ENCODE results near the gene ZSCAN22.
"Not testable (repeated sequence)": the region's sequence is repeated elsewhere in the genome, so short reads cannot be mapped to it uniquely, and the experiment has no call there.

Gene ZSCAN22

DNA sequence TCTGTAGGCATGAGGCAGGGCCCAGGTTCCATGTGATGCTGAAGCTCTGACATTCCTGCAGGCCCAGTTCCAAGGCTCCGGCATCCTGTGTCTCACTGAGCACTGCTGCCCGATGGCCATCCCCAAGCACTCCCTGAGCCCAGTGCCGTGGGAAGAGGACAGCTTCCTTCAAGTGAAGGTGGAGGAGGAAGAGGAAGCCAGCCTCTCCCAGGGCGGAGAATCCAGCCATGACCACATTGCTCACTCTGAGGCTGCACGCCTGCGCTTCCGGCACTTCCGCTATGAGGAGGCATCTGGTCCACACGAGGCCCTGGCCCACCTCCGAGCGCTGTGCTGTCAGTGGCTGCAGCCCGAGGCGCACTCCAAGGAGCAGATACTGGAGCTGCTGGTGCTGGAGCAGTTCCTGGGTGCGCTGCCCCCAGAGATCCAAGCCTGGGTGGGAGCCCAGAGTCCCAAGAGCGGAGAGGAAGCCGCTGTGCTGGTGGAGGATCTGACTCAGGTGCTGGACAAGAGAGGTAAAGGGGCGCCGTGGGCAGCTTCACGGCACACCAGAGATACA lies 8.0 kb downstream of the ZSCAN22 start:
- Mint-ChIP-seq H3K27ac (no peak overlapping the region), H3K36me3 (peaks cover 8% of the 10 kb centered on the region), H3K27me3 (no peaks in the 10 kb centered on the region), H3K4me1 (ENCODE audit: low read depth) (peaks cover 3% of the 10 kb centered on the region), H3K4me3 (no peak overlapping the region), H3K9me3 (ENCODE audit: low read depth) (no peaks in the 10 kb centered on the region)

DNA sequence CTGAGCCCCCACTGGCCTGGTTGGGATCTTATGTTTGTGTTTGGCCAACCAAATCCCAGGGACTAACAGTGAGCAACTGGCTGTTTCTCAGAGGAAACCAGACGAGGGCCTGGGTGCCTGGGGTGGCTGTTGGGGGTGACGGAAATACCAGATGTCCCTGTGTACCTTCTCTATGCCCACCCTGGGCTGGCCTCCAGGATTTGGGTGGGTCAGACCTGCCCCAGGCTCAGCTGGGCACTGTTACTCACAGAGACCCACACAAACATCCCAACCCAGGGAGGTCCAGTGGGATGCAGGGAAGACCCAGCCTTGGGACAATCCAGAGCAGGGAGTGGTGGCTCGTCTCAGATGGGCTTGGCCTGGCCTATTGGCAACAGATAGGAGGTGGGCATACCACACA lies 8.8 kb downstream of the ZSCAN22 start:
- no peaks in the 10 kb centered on the region for H3K9me3 Mint-ChIP-seq (ENCODE audit: low read depth)
- H3K4me1 Mint-ChIP-seq (ENCODE audit: low read depth) = peaks cover 6% of the 10 kb centered on the region
- no peaks in the 10 kb centered on the region for H3K27me3 Mint-ChIP-seq
- H3K27ac Mint-ChIP-seq = no peak overlapping the region
- H3K4me3 Mint-ChIP-seq = no peak overlapping the region
- peaks cover 9% of the 10 kb centered on the region for H3K36me3 Mint-ChIP-seq

DNA sequence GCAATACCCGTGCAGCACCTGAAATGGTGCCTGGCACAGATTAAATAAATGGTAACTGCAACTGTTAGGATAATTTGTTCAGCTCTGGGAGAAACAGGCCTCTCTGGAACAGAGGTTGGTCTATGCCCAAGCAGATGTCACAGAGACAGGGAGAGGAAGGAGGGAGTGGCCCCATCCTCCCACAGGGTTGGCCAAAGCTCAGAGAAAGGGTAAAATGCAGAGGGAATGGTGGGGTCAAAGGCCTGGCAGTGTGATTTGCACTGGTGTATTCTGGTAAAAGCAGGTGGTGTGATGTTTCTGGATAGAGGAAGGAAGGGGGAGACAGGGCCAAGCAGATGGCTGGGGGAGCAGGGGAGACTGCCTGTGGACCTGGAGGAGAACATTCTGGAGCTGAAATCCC lies 9.4 kb downstream of the ZSCAN22 start:
- Mint-ChIP-seq H3K4me1 (ENCODE audit: low read depth) (peaks cover 6% of the 10 kb centered on the region), H3K4me3 (no peak overlapping the region), H3K36me3 (peaks cover 10% of the 10 kb centered on the region), H3K27ac (no peak overlapping the region), H3K27me3 (no peaks in the 10 kb centered on the region), H3K9me3 (ENCODE audit: low read depth) (no peaks in the 10 kb centered on the region)

DNA sequence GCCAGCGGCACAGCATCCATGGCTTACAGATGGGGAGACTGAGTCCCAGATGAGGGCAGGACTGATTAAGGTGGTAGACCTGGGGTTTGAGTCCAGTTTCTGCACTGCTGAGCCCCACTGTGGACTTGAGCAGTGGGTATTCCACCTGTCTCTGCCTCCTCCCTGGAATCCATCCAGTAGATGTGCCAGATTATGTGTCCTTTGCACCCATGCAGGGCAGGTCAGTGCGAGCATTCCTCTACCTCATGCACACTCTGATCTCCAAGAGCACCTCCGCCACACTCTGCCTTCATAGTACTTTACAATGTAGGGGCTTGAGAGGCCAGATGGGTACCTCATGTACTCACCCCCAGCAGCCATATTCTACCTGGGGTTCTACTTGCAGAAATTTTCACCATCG lies 10.0 kb downstream of the ZSCAN22 start:
- H3K4me3 Mint-ChIP-seq = no peak overlapping the region
- H3K9me3 Mint-ChIP-seq (ENCODE audit: low read depth) = no peaks in the 10 kb centered on the region
- H3K27ac Mint-ChIP-seq = no peak overlapping the region
- no peaks in the 10 kb centered on the region for H3K27me3 Mint-ChIP-seq
- peaks cover 12% of the 10 kb centered on the region for H3K36me3 Mint-ChIP-seq
- peaks cover 6% of the 10 kb centered on the region for H3K4me1 Mint-ChIP-seq (ENCODE audit: low read depth)

DNA sequence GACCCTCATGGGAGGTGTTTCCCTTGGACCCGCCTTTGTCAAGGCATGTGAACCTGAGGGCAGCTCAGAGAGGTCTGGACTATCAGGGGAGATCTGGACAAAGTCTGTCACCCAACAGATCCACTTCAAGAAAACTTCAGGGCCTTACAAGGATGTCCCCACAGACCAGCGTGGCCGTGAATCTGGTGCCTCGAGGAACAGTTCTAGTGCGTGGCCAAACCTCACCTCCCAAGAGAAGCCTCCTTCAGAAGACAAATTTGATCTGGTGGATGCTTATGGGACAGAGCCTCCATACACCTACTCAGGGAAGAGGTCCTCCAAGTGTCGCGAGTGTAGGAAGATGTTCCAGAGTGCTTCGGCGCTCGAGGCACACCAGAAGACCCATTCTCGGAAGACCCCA lies 11.5 kb downstream of the ZSCAN22 start:
- Mint-ChIP-seq H3K9me3 (ENCODE audit: low read depth) (no peaks in the 10 kb centered on the region), H3K4me3 (no peak overlapping the region), H3K27ac (no peak overlapping the region), H3K27me3 (no peaks in the 10 kb centered on the region), H3K4me1 (ENCODE audit: low read depth) (peaks cover 6% of the 10 kb centered on the region), H3K36me3 (peaks cover 12% of the 10 kb centered on the region)

DNA sequence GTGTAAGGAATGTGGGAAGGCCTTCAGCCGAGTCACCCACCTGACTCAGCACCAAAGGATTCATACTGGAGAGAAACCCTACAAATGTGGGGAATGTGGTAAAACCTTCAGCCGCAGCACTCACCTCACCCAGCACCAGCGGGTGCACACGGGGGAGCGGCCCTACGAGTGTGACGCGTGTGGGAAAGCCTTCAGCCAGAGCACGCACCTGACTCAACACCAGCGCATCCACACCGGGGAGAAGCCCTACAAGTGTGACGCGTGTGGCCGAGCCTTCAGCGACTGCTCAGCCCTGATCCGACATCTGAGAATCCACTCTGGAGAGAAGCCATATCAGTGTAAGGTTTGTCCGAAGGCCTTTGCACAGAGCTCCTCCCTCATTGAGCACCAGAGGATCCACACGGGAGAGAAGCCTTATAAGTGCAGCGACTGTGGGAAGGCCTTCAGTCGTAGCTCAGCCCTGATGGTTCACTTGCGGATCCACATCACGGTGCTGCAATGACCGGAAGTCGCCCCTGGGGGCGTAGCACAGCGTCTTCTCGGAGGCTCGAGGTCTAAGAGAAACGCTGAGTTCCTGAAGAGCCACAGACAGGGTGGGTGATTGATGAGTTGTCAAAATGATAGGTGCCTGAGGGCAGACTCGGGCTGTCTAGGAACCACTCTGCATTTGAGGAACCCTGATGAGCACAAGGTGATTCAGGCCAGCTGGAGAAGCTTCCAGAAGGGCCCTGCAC lies 12.2 kb downstream of the ZSCAN22 start:
- no peaks in the 10 kb centered on the region for H3K27me3 Mint-ChIP-seq
- H3K4me1 Mint-ChIP-seq (ENCODE audit: low read depth) = peaks cover 6% of the 10 kb centered on the region
- no peaks in the 10 kb centered on the region for H3K9me3 Mint-ChIP-seq (ENCODE audit: low read depth)
- no peak overlapping the region for H3K4me3 Mint-ChIP-seq
- H3K27ac Mint-ChIP-seq = no peak overlapping the region
- H3K36me3 Mint-ChIP-seq = peaks cover 12% of the 10 kb centered on the region

DNA sequence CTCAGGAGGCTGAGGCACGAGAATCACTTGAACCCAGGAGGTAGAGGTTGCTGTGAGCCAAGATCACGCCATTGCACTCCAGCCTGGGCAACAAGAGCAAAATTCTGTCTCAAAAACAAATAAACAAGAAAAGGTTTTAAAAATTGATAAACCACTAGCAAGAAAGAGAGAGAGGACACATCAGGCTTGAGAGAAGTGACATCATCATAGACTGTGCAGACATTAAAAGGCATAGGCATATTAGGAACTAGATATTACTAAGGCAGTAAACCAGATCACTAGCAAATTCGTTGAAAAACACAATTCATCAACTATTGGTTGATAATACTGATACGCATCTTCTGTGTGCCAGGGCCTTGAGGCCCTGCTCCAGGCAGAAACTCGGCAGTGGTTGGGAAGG lies 18.8 kb downstream of the ZSCAN22 start:
- H3K27ac Mint-ChIP-seq = peak overlapping the region; percentile 61

DNA sequence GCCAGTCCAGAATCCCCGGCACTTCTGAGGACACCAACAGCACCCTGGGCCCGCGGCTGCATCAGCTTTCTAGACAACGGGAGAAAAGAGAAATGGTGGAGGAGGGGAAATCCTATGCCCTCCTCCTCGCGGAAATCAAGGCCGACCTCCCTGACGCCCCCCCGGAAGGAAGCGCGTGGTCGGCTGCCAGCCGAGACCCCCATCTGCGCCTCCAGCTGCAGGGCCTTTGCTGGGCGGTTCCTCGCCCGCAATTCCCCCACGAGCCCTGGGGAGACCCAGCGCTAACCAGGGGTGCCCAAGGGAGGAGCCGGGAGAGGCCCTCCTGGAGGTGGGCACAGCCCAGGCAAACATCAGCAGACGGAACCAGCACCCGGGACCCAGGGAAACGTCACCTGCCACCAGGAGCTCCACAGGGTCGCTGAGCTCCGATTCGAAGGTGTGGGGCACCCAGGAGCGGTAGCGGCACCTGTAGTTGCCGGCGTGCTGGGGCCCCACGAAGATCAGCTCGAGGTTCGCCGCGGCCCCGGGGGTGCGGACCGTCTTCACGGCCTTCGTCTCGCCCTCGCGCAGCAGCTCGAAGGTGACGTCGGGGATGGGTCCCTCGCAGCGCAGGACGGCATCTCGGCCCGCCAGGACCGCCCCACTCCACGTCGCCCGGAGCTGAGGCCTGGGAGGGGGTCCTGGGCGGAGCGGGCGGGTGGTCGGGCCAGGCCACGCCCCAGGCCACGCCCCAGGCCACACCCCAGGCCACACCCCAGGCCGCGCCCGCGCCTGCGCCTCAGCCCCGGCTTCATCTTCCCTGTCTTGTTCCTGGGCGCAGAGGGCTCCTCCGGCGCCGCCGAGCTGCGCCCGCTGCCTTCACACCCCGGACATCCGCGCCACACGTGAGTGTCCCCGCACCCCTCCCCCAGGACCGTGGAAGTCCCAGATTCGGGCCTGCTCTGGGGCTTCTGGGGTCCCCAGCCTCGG lies 20.5 kb downstream of the ZSCAN22 start:
- no peaks in the 10 kb centered on the region for H3K9me3 Mint-ChIP-seq (ENCODE audit: low read depth)
- H3K36me3 Mint-ChIP-seq = peaks cover 4% of the 10 kb centered on the region
- no peaks in the 10 kb centered on the region for H3K27me3 Mint-ChIP-seq
- H3K4me3 Mint-ChIP-seq = peak overlapping the region; percentile 96
- peak overlapping the region; percentile 88 for H3K27ac Mint-ChIP-seq
- H3K4me1 Mint-ChIP-seq (ENCODE audit: low read depth) = peaks cover 32% of the 10 kb centered on the region

More for the DNA sequence above, 18.8 kb downstream of the ZSCAN22 start:
- peaks cover 30% of the 10 kb centered on the region for H3K4me1 Mint-ChIP-seq (ENCODE audit: low read depth)
- no peaks in the 10 kb centered on the region for H3K9me3 Mint-ChIP-seq (ENCODE audit: low read depth)
- peak overlapping the region; percentile 87 for H3K4me3 Mint-ChIP-seq
- H3K27me3 Mint-ChIP-seq = no peaks in the 10 kb centered on the region
- H3K36me3 Mint-ChIP-seq = peaks cover 7% of the 10 kb centered on the region

DNA sequence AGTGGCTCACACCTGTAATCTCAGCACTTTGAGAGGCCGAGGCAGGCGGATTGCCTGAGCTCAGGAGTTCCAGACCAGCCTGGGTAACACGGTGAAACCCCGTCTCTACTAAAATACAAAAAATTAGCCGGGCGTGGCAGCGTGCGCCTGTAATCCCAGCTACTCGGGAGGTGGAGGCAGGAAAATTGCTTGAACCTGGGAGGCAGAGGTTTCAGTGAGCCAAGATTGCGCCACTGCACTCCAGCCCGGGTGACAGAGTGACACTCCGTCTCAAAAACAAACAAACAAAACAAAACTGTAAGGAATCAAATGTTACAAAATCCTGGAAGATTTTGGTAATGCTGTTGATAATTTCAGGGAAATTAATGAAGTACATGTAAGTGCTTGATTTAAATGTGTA lies 21.3 kb downstream of the ZSCAN22 start:
- H3K4me1 Mint-ChIP-seq (ENCODE audit: low read depth) = peaks cover 32% of the 10 kb centered on the region
- not testable (repeated sequence) for H3K27me3 Mint-ChIP-seq

DNA sequence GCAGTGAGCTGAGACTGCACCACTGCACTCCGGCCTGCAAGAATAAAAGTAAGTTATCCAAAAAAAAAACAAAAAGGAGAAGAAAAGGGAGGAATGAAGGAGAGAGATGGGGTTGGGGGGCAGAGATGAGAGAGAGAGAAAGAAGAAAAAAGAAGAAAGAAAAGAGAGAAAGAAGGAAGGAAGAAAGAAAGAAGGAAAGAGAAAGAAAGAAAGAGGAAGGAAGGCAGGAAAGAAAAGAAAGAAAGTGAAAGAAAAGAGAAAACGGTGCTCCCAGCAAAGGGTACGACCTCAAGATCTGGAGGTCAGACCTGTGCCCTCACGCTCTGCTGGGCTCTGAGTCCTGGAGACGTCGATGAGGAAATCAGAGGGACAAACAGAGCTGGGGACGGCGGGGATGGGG lies 22.8 kb downstream of the ZSCAN22 start:
- H3K27me3 Mint-ChIP-seq = no peaks in the 10 kb centered on the region
- H3K4me3 Mint-ChIP-seq = peak overlapping the region; percentile 51
- peaks cover 32% of the 10 kb centered on the region for H3K4me1 Mint-ChIP-seq (ENCODE audit: low read depth)
- no peaks in the 10 kb centered on the region for H3K9me3 Mint-ChIP-seq (ENCODE audit: low read depth)
- no peak overlapping the region for H3K27ac Mint-ChIP-seq
- peaks cover 4% of the 10 kb centered on the region for H3K36me3 Mint-ChIP-seq

More for the DNA sequence above, 21.3 kb downstream of the ZSCAN22 start:
- not testable (repeated sequence) for H3K9me3 Mint-ChIP-seq (ENCODE audit: low read depth); H3K27ac Mint-ChIP-seq; H3K36me3 Mint-ChIP-seq
- peak overlapping the region; percentile 96 for H3K4me3 Mint-ChIP-seq

DNA sequence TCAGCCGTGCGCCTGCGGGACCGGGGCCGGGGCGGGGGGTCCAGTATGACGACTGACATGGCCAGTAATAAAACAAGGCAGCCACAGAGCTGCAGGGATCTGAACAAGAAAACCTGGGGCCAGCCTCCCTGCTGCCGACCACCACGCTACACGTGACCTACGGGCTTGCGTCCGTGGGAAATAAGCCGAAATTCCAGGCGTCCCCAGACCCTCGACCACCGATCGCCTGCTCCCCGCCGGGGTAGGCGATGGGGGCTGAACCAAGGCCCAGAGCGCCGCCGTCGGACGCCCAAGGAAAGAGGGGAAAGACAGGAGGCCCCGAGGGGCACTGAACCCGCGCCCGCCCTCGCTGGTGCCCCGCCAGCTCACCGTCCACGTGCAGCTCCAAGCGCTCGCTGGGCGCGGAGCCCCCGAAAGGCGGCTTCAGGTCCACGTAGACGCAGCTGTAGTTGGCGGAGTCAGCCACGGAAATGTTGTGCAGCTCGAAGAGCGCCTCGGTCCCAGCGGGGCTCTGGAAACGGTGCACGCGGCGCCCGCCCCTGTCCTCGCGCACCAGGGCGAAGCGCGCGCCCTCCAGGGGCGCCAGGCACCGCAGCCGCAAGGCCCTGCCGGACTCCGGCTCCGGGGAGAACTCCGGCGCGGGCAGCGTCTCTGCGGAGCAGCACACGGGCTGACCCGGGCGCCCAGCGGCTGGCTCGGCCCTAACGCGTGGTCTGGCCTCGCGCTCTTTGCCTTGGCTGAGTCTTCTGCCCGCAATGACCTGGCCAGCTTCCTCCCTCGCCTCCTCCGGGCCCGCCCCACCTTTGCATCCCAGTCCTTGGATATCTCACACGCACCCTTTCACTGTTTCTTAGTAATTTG lies 23.4 kb downstream of the ZSCAN22 start:
- Mint-ChIP-seq H3K27ac (no peak overlapping the region), H3K27me3 (no peaks in the 10 kb centered on the region), H3K36me3 (peaks cover 4% of the 10 kb centered on the region), H3K4me1 (ENCODE audit: low read depth) (peaks cover 33% of the 10 kb centered on the region), H3K4me3 (no peak overlapping the region), H3K9me3 (ENCODE audit: low read depth) (no peaks in the 10 kb centered on the region)

DNA sequence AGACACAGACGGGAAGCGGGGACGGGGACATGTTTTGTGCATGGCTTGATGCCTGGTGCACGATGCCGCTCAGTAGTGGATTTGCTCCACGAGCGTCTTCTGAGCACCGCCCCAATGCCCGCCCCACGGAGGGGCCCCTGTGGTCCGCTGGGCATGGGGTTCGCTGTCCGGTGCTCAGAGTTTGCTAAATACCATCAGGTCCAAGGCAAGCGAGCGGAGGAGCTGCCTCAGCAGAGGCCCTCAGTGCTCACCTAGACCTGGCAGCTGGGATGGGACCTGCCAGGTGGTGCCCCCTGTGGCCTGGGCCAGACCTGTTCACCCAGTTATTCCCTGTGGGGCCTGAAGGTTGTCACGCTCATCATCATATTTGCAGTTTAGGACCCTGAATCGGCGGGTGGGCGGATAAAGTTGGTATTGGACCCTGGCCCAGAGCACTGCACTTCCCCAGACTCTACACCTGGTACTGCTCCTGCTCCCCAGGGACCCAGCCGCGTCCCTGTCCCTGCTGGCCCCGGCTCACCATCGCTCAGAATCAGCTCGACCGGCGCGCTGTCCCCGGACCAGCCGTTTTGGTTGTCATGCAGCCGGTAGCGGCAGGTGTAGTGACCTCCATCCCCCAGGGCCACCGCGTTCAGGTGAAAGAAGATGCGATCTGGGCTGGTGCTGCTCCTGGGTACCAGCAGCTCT lies 24.2 kb downstream of the ZSCAN22 start:
- H3K27me3 Mint-ChIP-seq = no peaks in the 10 kb centered on the region
- H3K36me3 Mint-ChIP-seq = peaks cover 4% of the 10 kb centered on the region
- no peaks in the 10 kb centered on the region for H3K9me3 Mint-ChIP-seq (ENCODE audit: low read depth)
- no peak overlapping the region for H3K27ac Mint-ChIP-seq
- H3K4me1 Mint-ChIP-seq (ENCODE audit: low read depth) = peaks cover 33% of the 10 kb centered on the region
- no peak overlapping the region for H3K4me3 Mint-ChIP-seq

DNA sequence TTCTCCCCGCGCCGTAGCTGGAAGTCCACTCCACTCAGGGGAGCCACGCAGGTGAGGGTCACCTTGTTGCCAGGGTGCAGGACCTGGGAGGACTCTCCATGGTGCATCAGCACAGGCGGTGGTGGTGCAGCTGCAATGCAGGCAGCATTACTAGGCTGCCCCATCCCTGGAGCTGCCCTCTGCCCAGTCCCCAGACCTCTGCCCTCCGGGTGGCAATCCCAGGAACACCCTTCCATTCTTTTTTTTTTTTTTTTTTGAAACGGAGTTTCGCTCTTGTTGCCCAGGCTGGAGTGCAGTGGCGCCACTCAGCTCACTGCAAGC lies 24.7 kb downstream of the ZSCAN22 start:
- Mint-ChIP-seq H3K4me3 (no peak overlapping the region), H3K36me3 (peaks cover 4% of the 10 kb centered on the region), H3K27ac (no peak overlapping the region), H3K27me3 (no peaks in the 10 kb centered on the region), H3K4me1 (ENCODE audit: low read depth) (peaks cover 33% of the 10 kb centered on the region), H3K9me3 (ENCODE audit: low read depth) (no peaks in the 10 kb centered on the region)

Measured in activated naive CD8-positive, alpha-beta T cell (primary cell).